ENCODE data around the gene ITPR1. TPM values are rescaled to one million over a fixed set of nuclear protein-coding genes. Genes with fewer than 3 reads are reported as not detected.

ITPR1 gene
- total RNA-seq, 1 donor from 2014 or later = 121 TPM

DNA sequence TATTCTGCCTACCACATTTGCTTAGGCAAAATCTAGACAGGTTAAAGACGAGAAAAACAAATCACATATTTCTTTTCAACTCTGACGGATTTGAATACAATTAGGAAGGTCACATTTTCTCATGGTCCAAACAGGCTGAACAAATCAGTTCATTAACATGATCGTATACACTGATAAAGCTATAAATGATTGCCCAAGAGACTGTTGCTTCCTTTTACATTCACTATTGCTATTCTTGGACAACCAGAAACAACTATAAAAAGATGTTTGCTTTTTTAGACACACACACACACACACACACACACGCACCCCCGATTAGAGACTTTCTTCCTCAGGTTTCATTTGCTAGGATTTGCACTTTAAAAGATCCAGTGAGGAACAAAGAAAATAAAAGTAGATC, 363.8 kb downstream of the ITPR1 start:
- Histone ChIP-seq H3K4me1 (no peaks in the 10 kb centered on the region), H3K4me3 (no peak overlapping the region), H3K36me3 (no peaks in the 10 kb centered on the region), H3K27me3 (no peaks in the 10 kb centered on the region), H3K27ac (no peak overlapping the region), H3K9me3 (peaks cover 0 to 12% of the 10 kb centered on the region in 2 donors)
- TF ChIP-seq CTCF (IDR thresholded peaks at IDR 0.05) = no peak
- no peak for DNase-seq (ENCODE audit: low spot score in 2 of 2)
- intact Hi-C loops (cut with DNase I) = no loop called here

GRCh38 chr3:4859788-4860187, 366.6 kb downstream of the ITPR1 start:
- intact Hi-C loops (cut with DNase I) = no loop called here
- Histone ChIP-seq H3K4me1 (no peaks in the 10 kb centered on the region), H3K27me3 (no peaks in the 10 kb centered on the region), H3K4me3 (no peak overlapping the region), H3K36me3 (no peaks in the 10 kb centered on the region), H3K9me3 (peaks cover 0 to 12% of the 10 kb centered on the region in 2 donors), H3K27ac (no peak overlapping the region)
- no peak for DNase-seq (ENCODE audit: low spot score in 2 of 2)
- no peak for TF ChIP-seq CTCF (IDR thresholded peaks at IDR 0.05)

DNA sequence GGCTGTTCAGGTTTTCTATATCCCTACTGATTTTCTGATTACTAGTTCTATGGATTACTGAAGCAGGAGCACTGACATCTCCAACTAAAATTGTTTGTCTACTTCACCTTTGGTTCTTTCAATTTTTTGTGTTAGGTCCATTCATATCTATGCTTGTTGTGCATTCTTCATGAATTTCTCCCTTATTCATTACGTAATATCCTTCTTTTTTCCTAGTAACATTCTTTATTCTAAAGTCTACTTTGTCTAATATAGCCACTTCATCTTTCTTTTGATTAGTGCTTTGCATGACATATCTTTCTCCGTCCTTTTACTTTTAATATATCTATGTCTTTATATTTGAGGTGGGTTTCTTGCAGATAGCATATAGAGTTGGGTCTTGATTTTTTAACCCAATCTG, 369.8 kb downstream of the ITPR1 start:
- no peak for TF ChIP-seq CTCF (IDR thresholded peaks at IDR 0.05)
- no peak for DNase-seq (ENCODE audit: low spot score in 2 of 2)
- intact Hi-C loops (cut with DNase I) = no loop called here
- Histone ChIP-seq H3K4me3 (no peak overlapping the region), H3K27me3 (no peaks in the 10 kb centered on the region), H3K9me3 (peaks cover 0 to 12% of the 10 kb centered on the region in 2 donors), H3K27ac (no peak overlapping the region), H3K4me1 (peaks cover 0 to 8% of the 10 kb centered on the region in 2 donors), H3K36me3 (no peaks in the 10 kb centered on the region)

- Histone ChIP-seq H3K9me3 (peaks cover 0 to 12% of the 10 kb centered on the region in 2 donors), H3K27me3 (no peaks in the 10 kb centered on the region), H3K27ac (no peak overlapping the region), H3K36me3 (no peaks in the 10 kb centered on the region), H3K4me3 (no peak overlapping the region), H3K4me1 (peaks cover 0 to 9% of the 10 kb centered on the region in 2 donors)
- no peak for TF ChIP-seq CTCF (IDR thresholded peaks at IDR 0.05)
- no peak for DNase-seq (ENCODE audit: low spot score in 2 of 2)
- intact Hi-C loops (cut with DNase I) = no loop called here
Observed at GRCh38 chr3:4864503-4864902, 371.4 kb downstream of the ITPR1 start.

GRCh38 chr3:4865714-4866113, 372.6 kb downstream of the ITPR1 start:
- Histone ChIP-seq H3K27me3 (no peaks in the 10 kb centered on the region), H3K4me1 (peaks cover 0 to 9% of the 10 kb centered on the region in 2 donors), H3K36me3 (no peaks in the 10 kb centered on the region), H3K27ac (no peak overlapping the region), H3K9me3 (peaks cover 0 to 10% of the 10 kb centered on the region in 2 donors), H3K4me3 (no peak overlapping the region)
- DNase-seq (ENCODE audit: low spot score in 2 of 2) = no peak
- intact Hi-C loops (cut with DNase I) = no loop called here
- no peak for TF ChIP-seq CTCF (IDR thresholded peaks at IDR 0.05)

DNA sequence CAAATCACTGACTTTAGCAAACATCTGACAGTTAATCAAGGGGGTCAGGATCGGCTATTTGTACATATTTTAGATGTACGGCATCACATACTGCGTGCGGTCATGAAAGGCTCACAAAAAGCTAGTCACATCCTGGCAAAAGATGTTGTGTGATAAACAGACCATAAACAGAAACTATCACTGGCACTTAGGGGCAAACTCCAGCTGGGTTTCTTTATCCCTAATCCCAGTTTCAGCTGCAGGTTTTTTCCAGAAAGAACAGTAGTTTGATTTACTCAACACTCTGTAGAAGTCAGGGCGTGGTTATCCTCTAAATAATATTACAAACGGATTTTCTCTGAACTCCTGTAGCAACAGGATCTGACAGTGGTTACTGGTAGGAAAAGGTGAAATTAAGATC, 373.7 kb downstream of the ITPR1 start:
- no peaks in the 10 kb centered on the region for H3K36me3 ChIP-seq
- no peak for DNase-seq (ENCODE audit: low spot score in 2 of 2)
- peaks cover 0 to 9% of the 10 kb centered on the region in 2 donors for H3K4me1 ChIP-seq
- no peak for TF ChIP-seq CTCF (IDR thresholded peaks at IDR 0.05)
- H3K4me3 ChIP-seq = no peak overlapping the region
- H3K9me3 ChIP-seq = peaks cover 0 to 2% of the 10 kb centered on the region in 2 donors
- no peaks in the 10 kb centered on the region for H3K27me3 ChIP-seq
- intact Hi-C loops (cut with DNase I) = no loop called here
- H3K27ac ChIP-seq = peak overlapping the region; percentile 96
